Neural cell (in vitro differentiated cells): ENCODE results near the gene PDE4A. TPM values are rescaled to one million over a fixed set of nuclear protein-coding genes. Genes with fewer than 3 reads are reported as not detected.

Experiments used
- H2AFZ ChIP-seq: fragments of 200-600, 300-800 bp; sonication (generic), shearing (Covaris generic); 2 replicates; pipeline ENCODE4 v1.6.0; 2014; ENCODE audit warnings: low read depth, mild to moderate bottlenecking, antibody characterized with exemption, low read length, moderate library complexity
- H3F3A ChIP-seq: fragments of 200-600 bp; shearing (Covaris generic); 2 replicates; pipeline ENCODE4 v1.6.1; 2016; ENCODE audit warnings: mild to moderate bottlenecking, moderate library complexity, mixed read lengths, antibody characterized with exemption, low read length; ENCODE audit not compliant: insufficient read depth, poor library complexity, severe bottlenecking
- H3K27ac ChIP-seq: fragments of 200-600, 300-800 bp; sonication (generic), shearing (Covaris generic); 2 replicates; pipeline ENCODE4 v1.5.1; 2014; ENCODE audit warnings: mild to moderate bottlenecking, low read length, moderate library complexity
- H3K27me3 ChIP-seq: fragments of 300-800, 200-600 bp; sonication (generic), shearing (Covaris generic); 2 replicates; pipeline ENCODE4 v1.6.0; 2014; ENCODE audit warnings: mild to moderate bottlenecking, low read depth, low read length, moderate library complexity; ENCODE audit not compliant: insufficient read depth
- H3K36me3 ChIP-seq: fragments of 300-800, 200-600 bp; sonication (generic), shearing (Covaris generic); 2 replicates; pipeline ENCODE4 v1.5.1; 2014; ENCODE audit warnings: mild to moderate bottlenecking, antibody characterized with exemption, low read length, moderate library complexity; ENCODE audit not compliant: insufficient read depth
- H3K4me2 ChIP-seq: fragments of 300-800, 200-600 bp; sonication (generic), shearing (Covaris generic); 2 replicates; pipeline ENCODE4 v1.6.0; 2014; ENCODE audit warnings: mild to moderate bottlenecking, low read length
- H3K4me3 ChIP-seq: fragments of 300-800, 200-600 bp; sonication (generic), shearing (Covaris generic); 2 replicates; pipeline ENCODE4 v1.5.1; 2014; ENCODE audit warnings: mild to moderate bottlenecking, low read length, moderate library complexity
- H3K79me2 ChIP-seq: fragments of 200-600 bp; shearing (Covaris generic); replicated peaks from 2 replicates; pipeline ENCODE4 v1.6.0; 2014; ENCODE audit warnings: mild to moderate bottlenecking, low read length, moderate library complexity; ENCODE audit not compliant: insufficient read depth
- H3K9ac ChIP-seq: fragments of 300-800, 200-600 bp; sonication (generic), shearing (Covaris generic); 2 replicates; pipeline ENCODE4 v1.6.1; 2016; ENCODE audit warnings: mild to moderate bottlenecking, low read length, mixed read lengths
- H3K9me2 ChIP-seq: fragments of 200-600 bp; shearing (Covaris generic); 2 replicates; pipeline ENCODE4 v1.6.1; 2016; ENCODE audit warnings: mild to moderate bottlenecking, low read length, mixed read lengths; ENCODE audit not compliant: insufficient read depth
- H3K9me3 ChIP-seq: fragments of 200-600, 300-800 bp; sonication (generic), shearing (Covaris generic); 2 replicates; pipeline ENCODE4 v1.6.1; 2016; ENCODE audit warnings: mild to moderate bottlenecking, mixed run types, low read length, moderate library complexity, mixed read lengths
- H4K20me1 ChIP-seq: fragments of 200-600 bp; shearing (Covaris generic); 2 replicates; pipeline ENCODE4 v1.6.1; 2016; ENCODE audit warnings: mild to moderate bottlenecking, mixed run types; ENCODE audit not compliant: insufficient read depth
- EP300 ChIP-seq: fragments of 450-650 bp; conservative IDR thresholded peaks from 2 replicates; pipeline ENCODE4 v1.6.1; 2014; ENCODE audit warnings: antibody characterized with exemption, mild to moderate bottlenecking, moderate library complexity; ENCODE audit not compliant: poor library complexity, severe bottlenecking
- EZH2 ChIP-seq: fragments of 200-600, 300-800 bp; shearing (Covaris generic), sonication (generic); IDR thresholded peaks from 2 replicates; pipeline ENCODE4 v1.6.1; 2014; ENCODE audit warnings: antibody characterized with exemption, low read length, borderline replicate concordance, mild to moderate bottlenecking; ENCODE audit not compliant: insufficient read depth, poor library complexity, severe bottlenecking
- MXI1 ChIP-seq: fragments of 450-650 bp; conservative IDR thresholded peaks from 2 replicates; pipeline ENCODE4 v1.6.1; 2014; ENCODE audit warnings: antibody characterized with exemption, mild to moderate bottlenecking; ENCODE audit not compliant: poor library complexity, severe bottlenecking
- POLR2AphosphoS5 ChIP-seq: IDR thresholded peaks from 2 replicates; pipeline ENCODE4 v1.6.1; 2012
- RAD21 ChIP-seq: fragments of 450-650 bp; conservative IDR thresholded peaks from 2 replicates; pipeline ENCODE4 v1.6.1; 2014; ENCODE audit warnings: antibody characterized with exemption, mild to moderate bottlenecking, moderate library complexity
- SMC3 ChIP-seq: fragments of 450-650 bp; conservative IDR thresholded peaks from 2 replicates; pipeline ENCODE4 v1.6.1; 2014; ENCODE audit warnings: antibody characterized with exemption, mild to moderate bottlenecking, moderate library complexity; ENCODE audit not compliant: poor library complexity
- TAF1 ChIP-seq: IDR thresholded peaks from 2 replicates; pipeline ENCODE4 v1.6.1; 2012; ENCODE audit warnings: low read depth
- polyA plus RNA-seq: library from polyadenylated mRNA; depleted of rRNA; stranded (reverse); fragments of >200 nt; gene quantifications from 2 replicates; pipeline ENCODE4 v1.2.3, GENCODE V29; 2014
- TF ChIP-seq, protein P1 (sequence below): fragments of 450-650 bp; IDR thresholded peaks from 2 replicates; pipeline ENCODE4 v1.5.1; 2014; ENCODE audit warnings: antibody characterized with exemption, mild to moderate bottlenecking, moderate library complexity; ENCODE audit not compliant: poor library complexity, severe bottlenecking
- TF ChIP-seq, protein P2 (sequence below): IDR thresholded peaks from 2 replicates; pipeline ENCODE4 v1.6.1; 2012; ENCODE audit warnings: borderline replicate concordance

PDE4A gene
- polyA plus RNA-seq, 1 donor from 2014 or later: 3.4 TPM

DNA sequence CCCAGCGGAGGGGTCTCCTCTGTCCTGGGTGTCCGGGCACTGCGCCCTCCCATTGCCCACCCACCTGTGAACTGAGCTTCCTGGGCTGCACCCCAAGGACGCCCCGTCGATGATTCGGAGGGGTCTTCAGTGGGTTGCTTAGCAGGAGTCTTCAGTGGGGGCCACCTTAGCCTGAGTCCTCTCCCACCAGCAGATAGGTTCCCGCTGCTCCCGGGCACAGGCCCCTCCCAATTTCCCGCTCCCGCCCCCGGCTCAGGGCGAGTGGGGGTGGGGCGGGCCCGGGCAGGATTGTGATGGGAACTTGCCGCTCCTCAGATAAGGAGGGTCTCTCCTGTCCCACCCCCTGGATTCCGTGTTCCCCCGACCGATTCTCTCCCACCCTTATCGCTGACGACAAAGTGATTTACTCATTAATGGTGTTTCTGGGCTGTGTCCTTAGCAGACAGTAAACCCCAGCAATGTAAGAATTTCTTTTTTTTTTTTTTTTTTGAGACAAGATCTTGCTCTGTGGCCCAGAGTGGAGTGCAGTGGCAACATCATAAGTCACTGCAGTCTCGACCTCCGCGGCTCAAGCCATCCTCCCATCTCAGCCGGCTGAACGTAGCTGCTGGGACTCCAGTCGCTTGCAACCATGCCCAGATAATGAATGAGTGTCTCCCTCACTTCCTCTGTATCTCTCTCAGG, 97.6 kb downstream of the PDE4A start:
- H3K4me2 ChIP-seq: no peak overlapping the region
- peaks cover 73% of the 10 kb centered on the region for H3K27me3 ChIP-seq
- H3K9me2 ChIP-seq: no peaks in the 10 kb centered on the region
- H2AFZ ChIP-seq: no peak overlapping the region
- no peaks in the 10 kb centered on the region for H3K79me2 ChIP-seq
- H3K36me3 ChIP-seq: no peaks in the 10 kb centered on the region
- no peak overlapping the region for H3K27ac ChIP-seq
- H4K20me1 ChIP-seq: no peaks in the 10 kb centered on the region
- H3F3A ChIP-seq: no peaks in the 10 kb centered on the region
- TF ChIP-seq POLR2AphosphoS5: no peak
- TF ChIP-seq TAF1: no peak
- TF ChIP-seq, protein P1, sequence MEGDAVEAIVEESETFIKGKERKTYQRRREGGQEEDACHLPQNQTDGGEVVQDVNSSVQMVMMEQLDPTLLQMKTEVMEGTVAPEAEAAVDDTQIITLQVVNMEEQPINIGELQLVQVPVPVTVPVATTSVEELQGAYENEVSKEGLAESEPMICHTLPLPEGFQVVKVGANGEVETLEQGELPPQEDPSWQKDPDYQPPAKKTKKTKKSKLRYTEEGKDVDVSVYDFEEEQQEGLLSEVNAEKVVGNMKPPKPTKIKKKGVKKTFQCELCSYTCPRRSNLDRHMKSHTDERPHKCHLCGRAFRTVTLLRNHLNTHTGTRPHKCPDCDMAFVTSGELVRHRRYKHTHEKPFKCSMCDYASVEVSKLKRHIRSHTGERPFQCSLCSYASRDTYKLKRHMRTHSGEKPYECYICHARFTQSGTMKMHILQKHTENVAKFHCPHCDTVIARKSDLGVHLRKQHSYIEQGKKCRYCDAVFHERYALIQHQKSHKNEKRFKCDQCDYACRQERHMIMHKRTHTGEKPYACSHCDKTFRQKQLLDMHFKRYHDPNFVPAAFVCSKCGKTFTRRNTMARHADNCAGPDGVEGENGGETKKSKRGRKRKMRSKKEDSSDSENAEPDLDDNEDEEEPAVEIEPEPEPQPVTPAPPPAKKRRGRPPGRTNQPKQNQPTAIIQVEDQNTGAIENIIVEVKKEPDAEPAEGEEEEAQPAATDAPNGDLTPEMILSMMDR: no peak
- no peak for TF ChIP-seq RAD21
- no peak for TF ChIP-seq SMC3
- no peak for TF ChIP-seq EP300
- no peak for TF ChIP-seq MXI1
- TF ChIP-seq, protein P2, sequence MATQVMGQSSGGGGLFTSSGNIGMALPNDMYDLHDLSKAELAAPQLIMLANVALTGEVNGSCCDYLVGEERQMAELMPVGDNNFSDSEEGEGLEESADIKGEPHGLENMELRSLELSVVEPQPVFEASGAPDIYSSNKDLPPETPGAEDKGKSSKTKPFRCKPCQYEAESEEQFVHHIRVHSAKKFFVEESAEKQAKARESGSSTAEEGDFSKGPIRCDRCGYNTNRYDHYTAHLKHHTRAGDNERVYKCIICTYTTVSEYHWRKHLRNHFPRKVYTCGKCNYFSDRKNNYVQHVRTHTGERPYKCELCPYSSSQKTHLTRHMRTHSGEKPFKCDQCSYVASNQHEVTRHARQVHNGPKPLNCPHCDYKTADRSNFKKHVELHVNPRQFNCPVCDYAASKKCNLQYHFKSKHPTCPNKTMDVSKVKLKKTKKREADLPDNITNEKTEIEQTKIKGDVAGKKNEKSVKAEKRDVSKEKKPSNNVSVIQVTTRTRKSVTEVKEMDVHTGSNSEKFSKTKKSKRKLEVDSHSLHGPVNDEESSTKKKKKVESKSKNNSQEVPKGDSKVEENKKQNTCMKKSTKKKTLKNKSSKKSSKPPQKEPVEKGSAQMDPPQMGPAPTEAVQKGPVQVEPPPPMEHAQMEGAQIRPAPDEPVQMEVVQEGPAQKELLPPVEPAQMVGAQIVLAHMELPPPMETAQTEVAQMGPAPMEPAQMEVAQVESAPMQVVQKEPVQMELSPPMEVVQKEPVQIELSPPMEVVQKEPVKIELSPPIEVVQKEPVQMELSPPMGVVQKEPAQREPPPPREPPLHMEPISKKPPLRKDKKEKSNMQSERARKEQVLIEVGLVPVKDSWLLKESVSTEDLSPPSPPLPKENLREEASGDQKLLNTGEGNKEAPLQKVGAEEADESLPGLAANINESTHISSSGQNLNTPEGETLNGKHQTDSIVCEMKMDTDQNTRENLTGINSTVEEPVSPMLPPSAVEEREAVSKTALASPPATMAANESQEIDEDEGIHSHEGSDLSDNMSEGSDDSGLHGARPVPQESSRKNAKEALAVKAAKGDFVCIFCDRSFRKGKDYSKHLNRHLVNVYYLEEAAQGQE: no peak
- no peak for TF ChIP-seq EZH2
- H3K9ac ChIP-seq: no peak overlapping the region
- no peak overlapping the region for H3K4me3 ChIP-seq
- H3K9me3 ChIP-seq: no peaks in the 10 kb centered on the region

DNA sequence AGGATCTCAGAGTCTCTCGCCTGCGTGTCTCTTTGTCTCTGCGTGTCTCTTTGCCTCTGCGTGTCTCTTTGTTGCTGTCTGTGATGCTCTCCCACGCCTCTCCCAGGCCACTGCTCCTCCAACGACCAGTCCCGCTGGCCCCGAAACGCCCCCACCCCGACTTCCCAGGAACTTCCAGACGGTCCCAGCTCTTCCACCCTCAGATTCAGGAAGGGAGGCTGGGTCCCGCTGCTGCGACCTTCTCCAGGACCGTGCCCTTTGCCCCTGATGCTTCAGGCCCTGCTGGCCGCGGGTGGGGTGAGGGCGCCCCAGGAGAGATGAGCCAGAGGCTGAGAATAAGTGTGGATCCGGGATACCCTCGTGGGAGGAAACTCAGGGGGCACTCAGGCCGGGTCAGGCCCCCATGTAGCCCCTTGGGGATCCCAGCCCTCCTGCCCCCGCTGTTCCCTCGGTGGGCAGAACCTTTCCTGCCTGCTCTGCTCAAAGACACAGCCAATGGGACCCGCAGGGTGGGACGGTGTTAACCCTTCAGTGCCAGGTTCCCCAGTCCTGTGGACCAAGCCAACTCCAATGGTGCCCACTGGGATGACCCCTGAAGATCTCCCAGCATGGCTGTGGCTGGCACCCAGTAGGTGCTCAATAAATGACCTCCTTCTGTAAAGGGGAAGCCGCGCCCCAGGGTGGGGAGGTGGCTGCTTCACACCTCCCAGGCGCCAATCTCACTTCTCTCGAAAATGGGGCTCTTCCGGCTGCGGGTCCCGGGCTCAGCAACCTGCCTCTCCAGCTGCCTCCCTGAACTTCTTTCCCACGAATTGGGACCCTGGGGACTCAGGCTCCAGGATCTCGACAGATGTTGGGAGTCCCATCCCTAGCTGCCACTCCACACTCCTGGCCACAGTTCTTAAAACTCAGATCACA, 98.4 kb downstream of the PDE4A start:
- Histone ChIP-seq H3F3A (no peaks in the 10 kb centered on the region), H3K27ac (no peak overlapping the region)

More for the DNA sequence above, 98.4 kb downstream of the PDE4A start:
- Histone ChIP-seq H2AFZ (no peak overlapping the region), H3K4me3 (no peak overlapping the region), H3K27me3 (peaks cover 65% of the 10 kb centered on the region), H3K79me2 (no peaks in the 10 kb centered on the region), H3K9me2 (no peaks in the 10 kb centered on the region), H3K9ac (no peak overlapping the region), H4K20me1 (no peaks in the 10 kb centered on the region), H3K4me2 (no peak overlapping the region), H3K9me3 (no peaks in the 10 kb centered on the region), H3K36me3 (no peaks in the 10 kb centered on the region)
- TF ChIP-seq EP300 (no peak), EZH2 (no peak)
- TF ChIP-seq, protein P1: no peak

Other genes with a start within 250 kb of the PDE4A start
- gene DNMT1, start 225.6 kb upstream of the PDE4A start, polyA plus RNA-seq: 41.2 and 58.4 TPM in 2 replicates
- gene S1PR2, start 189.2 kb upstream of the PDE4A start, polyA plus RNA-seq: 6.7 and 7.5 TPM in 2 replicates
- gene MRPL4, start 168.3 kb upstream of the PDE4A start, polyA plus RNA-seq: 27.1 and 27.2 TPM in 2 replicates
- not detected in 2 replicates for gene ICAM1, start 149.4 kb upstream of the PDE4A start, polyA plus RNA-seq
- gene ICAM4, start 133.6 kb upstream of the PDE4A start, polyA plus RNA-seq: not detected in 2 replicates
- gene ICAM5, start 130.6 kb upstream of the PDE4A start, polyA plus RNA-seq: 2.3 and 4.1 TPM in 2 replicates
- 22.8 and 45.2 TPM in 2 replicates for gene ZGLP1, start 110.7 kb upstream of the PDE4A start, polyA plus RNA-seq
- 52.6 and 82.7 TPM in 2 replicates for gene FDX2, start 104.5 kb upstream of the PDE4A start, polyA plus RNA-seq
- 1.3 and 6.7 TPM in 2 replicates for gene RAVER1, start 87.0 kb upstream of the PDE4A start, polyA plus RNA-seq
- 0.53 and 1.9 TPM in 2 replicates for gene ICAM3, start 80.9 kb upstream of the PDE4A start, polyA plus RNA-seq
- gene TYK2, start 40.0 kb upstream of the PDE4A start, polyA plus RNA-seq: 63.3 and 95.8 TPM in 2 replicates
- gene CDC37, start 17.0 kb upstream of the PDE4A start, polyA plus RNA-seq: 359 and 408 TPM in 2 replicates
- 39.0 and 47.9 TPM in 2 replicates for gene KEAP1, start 82.8 kb downstream of the PDE4A start, polyA plus RNA-seq
- not detected in 2 replicates for gene S1PR5, start 96.9 kb downstream of the PDE4A start, polyA plus RNA-seq
- 50.2 and 59.3 TPM in 2 replicates for gene ATG4D, start 123.4 kb downstream of the PDE4A start, polyA plus RNA-seq
- gene KRI1, start 145.5 kb downstream of the PDE4A start, polyA plus RNA-seq: 5.3 and 6.5 TPM in 2 replicates
- gene CDKN2D, start 148.4 kb downstream of the PDE4A start, polyA plus RNA-seq: 333 and 339 TPM in 2 replicates
- gene AP1M2, start 166.8 kb downstream of the PDE4A start, polyA plus RNA-seq: 0.38 and 3.7 TPM in 2 replicates
- 50.0 and 55.7 TPM in 2 replicates for gene SLC44A2, start 205.0 kb downstream of the PDE4A start, polyA plus RNA-seq
- gene ILF3, start 233.8 kb downstream of the PDE4A start, polyA plus RNA-seq: 464 and 522 TPM in 2 replicates